CD4-positive, alpha-beta T cell treated with Interleukin-10 for 1 hour (primary cell): ENCODE measurements around the gene LAPTM4A.
A peak's percentile ranks its signal among the peaks of the same experiment; 100 is the strongest.
"Not testable (repeated sequence)": the region's sequence is repeated elsewhere in the genome, so short reads cannot be mapped to it uniquely, and the experiment has no call there.

Source experiments
- DNase-seq: peaks from one replicate; pipeline ENCODE4 v3.0.0-alpha.2; 2020

LAPTM4A gene

DNA sequence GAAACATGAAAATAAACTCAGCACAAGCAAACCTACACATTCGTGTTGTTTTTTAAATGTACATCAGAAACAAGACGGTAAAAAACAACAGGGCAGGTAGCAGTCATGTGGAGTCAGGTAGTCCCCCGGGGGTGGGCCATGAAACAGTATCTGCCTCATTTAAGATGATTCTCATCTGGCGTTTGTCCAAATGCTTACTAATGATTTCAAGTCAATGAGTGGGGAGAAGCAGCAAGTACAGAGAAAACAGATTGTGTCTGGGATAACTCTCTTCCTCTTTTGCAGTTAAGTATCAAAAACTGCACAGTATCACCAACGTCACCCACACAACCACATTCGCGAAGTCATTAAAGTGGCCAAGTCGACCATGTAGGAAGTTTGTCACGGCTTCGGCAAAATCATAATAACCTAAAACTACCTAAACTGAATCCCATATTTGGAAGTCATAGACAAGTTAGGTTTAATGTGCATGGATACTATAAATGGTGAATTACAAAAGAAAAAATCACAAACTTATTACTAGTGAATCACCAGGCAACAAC lies 1.3 kb downstream of the LAPTM4A start:
- peak; percentile 48 for DNase-seq

DNA sequence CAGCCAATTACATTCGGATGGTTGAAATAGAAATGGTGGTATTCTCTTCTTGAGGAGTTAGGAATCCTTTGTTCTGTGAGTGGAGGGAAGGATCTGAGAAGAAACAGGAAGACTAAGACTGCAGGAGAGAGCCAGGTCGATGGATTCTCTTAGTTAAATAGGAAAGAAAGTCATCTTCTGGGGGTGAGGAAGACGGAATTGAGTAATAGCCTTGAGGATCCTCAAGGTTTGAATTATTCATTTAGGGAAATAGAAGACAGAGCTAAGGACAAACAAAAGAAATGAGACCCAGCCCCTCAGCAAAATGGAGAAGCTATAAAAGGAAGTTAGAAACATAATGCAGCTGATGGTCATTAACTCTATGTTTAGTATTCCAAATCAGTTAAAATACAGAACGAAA lies 1.8 kb downstream of the LAPTM4A start:
- DNase-seq = no peak

DNA sequence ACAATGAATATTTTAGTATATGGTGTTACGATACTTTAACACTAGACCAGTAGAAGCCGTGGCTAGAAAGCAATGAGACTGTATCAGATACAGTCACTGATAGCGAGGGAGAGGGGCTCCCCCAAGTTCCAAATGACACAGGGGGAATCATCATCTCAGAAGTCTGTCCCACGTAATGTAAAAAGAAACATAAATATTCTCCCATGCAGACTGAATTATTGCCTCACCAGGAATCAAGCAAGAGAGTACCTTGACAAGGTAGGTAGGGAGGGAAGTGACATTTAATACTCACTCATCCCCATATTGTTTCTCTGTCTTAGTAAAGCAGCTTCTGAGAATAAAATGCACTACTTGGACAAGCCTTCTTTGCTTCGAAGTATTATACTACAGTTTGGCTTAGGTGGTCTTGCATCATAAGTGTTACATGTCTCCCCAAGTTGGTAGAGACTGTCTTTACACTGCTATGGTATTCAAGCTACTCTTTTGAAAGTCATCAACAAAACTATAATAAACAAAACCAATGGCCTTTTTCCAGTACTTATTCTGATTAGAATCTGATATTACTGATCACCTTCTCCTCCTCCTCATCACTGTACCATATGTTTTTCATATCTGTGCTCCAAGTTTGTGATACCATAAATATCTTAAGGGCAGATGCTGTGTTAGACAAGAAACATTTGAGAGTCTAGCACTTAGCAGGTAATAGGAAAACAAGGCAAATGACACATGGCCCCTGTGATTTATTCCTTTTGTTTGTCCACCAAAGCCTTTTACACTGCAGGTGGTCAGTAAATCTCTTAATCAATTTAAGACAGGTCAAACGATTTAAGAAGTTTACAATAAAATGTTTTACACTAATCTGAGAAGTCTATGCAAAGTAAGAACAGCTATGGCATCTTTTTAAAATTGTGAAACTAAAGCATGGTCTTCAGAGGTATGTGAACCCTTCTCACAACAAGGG lies 2.7 kb downstream of the LAPTM4A start:
- no peak for DNase-seq

DNA sequence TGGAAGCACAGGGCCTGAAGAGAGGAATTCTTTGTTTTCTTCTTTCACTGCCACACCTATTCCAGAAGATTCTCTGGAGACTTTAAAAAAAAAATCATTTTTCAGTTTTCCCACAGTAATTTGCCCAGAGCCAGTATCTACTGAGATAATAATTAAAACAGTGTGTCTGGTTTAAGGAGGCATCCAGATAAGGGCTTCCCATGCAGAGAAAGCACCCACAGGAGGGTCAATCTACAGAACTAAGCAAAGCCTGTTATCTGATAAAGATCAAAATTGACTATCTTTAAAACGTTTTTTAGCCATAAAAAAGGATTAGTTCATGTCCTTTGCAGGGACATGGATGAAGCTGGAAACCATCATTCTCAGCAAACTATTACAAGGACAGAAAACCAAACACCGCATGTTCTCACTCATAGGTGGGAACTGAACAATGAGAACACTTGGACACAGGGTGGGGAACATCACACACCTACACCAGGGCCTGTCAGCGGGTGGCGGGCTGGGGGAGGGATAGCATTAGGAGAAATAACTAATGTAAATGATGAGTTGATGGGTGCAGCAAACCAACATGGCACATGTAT lies 5.6 kb downstream of the LAPTM4A start:
- DNase-seq = not testable (repeated sequence)

DNA sequence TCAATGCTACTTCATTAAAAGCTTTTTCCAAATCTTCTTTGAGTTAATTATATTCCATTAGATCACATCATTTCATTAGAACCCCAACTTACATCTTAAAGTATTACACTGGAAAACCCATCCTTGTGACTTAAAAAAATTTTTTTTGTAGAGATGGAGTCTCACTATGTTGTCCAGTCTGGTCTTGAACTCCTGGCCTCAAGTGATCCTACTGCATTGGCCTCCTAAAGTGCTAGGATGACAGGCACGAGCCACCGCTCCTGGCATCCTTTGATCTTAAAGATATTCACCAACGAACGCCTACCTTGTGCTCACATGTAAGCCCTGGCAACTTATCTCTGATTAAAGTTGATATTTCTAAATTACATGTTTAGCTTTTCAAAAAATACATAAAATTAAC lies 6.7 kb downstream of the LAPTM4A start:
- DNase-seq = no peak

DNA sequence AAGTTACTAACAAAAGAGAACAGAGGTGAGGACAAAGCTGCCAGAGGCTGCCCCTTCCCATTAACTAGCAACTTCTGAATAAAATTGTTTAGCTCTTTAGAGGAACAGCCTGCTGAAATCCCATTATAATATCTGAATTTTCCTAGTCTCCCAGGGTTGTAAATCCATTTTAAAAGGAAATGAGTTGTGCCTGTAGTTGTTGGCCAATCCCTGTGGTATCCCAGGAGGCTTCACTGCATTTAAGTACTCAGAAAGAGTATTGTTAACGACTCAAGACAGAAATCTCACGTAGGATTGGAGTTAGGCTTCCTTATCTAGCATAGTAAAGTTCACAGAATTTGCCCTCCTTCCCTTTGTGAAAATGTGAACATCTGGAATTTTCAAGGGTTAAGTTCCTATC lies 8.9 kb downstream of the LAPTM4A start:
- DNase-seq = no peak

DNA sequence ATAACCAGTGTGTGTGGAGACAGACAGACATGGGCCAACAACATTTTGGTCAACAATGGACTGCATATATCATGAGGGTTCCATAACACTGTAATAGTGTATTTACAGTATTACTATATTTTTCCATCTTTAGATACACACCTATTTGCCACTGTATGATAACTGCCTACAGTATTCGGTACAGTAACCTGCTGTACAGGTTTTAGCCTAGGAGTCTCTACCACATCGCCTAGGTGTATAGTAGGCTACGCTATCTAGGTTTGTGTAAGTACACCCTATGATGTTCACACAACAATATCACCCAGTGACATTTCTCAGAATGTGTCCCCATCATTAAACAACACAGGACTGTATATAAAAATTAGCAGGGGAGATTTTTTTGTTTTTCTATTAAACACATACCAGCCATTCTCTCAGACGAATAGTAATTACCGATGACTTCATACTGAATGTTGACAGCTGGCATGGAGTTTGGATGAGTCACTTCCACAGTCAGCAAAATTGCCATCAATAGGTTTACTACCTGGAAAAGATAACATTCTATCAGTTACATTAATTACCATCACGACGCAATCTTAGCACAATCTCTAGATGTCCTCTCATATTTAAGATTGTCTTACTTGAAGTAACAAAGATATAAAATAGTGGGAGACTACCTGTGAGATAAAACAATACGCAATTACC lies 10.8 kb downstream of the LAPTM4A start:
- DNase-seq = no peak

DNA sequence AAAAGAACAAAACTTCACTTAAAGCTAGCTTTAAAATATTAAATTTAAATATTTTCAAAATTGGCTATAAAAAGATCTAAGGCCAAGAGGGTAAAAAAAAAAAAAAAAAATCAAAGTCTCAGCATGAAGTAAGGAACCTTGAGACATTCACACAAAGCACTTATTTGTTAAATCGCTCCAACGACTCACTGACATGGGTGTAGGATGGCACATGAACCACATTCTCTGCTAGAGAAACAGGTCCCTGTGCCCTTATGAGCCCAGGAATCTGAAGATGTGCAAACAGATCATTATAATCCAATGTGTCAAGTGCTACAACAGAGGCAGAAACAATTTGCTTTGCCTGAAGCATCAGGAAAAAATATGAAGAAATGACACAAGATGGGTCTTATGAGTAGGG lies 13.8 kb downstream of the LAPTM4A start:
- DNase-seq = no peak

DNA sequence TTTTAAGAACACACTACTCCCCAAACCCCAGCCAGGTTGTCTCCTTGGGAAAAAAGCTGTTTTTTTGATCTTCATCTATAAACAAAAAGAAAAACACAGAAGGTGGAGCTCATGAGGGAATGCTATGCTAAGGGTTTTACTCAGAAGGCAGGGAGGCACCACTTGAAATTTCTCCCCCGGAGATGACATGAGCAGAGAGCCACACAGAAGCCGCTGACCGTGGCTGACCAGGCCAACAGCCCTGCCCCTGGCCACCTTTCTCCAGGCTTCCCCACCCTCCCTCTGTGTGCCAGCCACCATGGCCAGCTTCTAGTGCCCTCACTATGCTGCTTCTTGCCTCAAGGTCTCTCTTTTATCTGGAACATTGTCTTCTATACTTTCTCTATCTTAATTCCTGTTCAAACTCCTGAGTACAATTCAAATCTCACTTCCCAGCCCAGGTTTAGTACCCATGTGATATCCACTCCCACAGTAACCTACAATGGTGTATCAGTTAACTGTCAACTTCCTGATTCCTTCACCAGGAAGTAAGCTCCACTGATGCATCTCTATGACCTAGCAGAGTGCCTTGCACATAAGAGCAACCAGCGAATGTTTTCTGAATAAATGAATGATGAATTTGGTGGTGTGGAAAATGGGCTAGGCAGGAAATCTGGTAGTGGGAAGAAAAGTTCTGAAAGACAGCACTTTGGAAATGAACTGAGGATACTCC lies 15.3 kb downstream of the LAPTM4A start:
- no peak for DNase-seq

DNA sequence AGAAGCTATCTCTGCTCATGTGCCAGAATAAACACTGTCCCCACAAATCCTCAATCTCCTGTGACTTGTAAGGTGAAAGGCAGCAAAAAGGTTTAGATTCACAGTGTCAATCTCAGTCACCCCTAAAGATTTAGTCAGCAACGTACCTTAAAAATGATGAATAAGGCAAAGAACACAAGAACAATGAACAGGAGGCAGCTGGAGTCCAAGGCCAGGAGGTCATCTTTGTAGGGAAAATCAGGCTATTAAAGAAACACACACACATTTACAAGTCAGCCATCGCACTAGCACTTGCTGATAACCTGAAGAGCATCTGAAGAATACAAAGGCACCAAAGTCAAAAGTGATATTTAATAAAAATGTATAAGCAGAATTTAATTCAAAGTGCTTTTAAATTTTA lies 16.6 kb downstream of the LAPTM4A start:
- DNase-seq = no peak

DNA sequence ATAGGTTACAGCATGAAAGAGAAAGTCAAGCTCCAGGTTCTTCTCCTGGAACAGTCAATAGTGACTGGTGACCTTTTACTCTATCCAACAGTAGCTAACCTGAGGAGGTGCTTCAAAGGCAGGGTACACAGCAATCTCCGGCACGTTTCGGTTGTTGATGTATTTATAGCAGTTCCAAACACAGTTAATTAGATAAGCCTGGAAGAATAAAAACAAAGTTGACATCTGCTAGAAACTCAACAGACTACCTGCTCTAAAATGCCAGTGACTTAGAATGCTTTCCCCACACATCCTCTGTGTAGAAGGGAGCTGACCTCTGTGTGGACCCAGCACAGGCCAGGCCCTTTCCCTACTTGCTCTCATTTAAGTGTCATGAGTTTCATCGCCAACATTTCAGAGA lies 17.2 kb downstream of the LAPTM4A start:
- no peak for DNase-seq

DNA sequence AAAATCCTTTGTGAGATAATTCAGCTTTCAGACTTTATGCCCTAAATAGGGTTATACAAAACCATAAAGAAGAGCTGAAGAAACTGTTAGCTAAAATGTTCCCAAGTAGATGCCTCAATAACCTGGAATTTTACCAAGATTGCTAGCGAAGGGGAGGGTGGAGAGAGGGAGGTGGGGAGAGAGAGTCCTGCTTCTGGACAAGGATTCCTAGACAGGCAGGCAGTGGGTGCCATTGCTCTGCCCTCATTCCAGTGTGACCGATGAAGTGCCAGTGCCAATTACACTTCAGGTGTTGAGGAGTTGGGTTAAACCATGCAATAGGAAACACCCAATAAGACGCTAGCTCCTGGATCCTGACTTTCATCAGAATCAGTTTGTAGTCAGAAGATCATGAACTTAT lies 18.1 kb downstream of the LAPTM4A start:
- DNase-seq = no peak

DNA sequence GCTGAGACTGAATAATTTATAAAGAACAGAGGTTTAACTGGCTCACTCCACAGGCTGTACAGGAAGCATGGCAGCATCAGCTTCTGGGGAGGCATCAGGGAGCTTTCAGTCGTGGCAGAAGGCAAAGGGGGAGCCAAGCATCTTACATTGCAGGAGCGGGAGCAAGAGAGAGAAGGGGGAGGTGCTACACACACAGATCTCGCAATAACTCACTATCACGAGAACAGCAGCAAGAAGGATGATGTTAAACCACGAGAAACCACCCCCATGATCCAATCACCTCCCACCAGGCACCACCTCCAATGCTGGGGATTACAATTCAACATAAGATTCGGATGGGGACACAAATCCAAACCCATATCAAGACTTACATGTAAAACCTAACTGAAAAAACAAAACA lies 21.2 kb downstream of the LAPTM4A start:
- DNase-seq = no peak

DNA sequence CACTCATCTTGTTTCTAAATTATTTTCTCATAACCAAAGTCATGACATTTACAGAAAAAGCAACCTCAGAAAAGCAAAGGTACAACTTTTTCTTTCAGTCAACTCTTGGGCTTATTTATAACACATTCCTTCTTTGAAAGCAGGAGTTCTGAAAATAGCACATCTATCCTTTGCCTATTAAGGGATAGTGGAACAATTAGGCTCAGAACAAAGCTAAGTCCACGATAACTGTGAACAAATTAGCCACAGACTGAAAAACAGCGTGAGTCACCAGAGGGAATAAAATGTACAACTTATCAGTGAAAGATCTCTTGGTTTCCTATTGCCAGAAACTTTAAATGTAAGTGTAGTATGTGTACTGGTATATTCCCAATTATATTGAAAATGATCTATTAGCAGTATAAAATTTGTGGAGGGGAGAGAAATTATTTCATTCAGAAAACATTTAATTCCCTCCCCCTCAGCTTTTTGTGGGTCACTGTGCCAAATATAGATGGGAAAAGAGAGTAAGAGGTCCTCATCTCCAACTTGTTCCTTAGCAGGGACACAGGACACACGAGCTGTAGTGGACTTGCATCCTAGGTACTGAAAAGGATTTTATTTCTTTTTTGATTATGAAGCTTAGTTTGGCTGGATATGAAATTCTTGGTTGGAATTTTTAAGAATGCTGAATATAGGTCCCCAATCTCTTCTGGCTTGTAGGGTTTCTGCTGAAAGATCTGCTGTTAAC lies 23.6 kb downstream of the LAPTM4A start:
- DNase-seq = no peak

DNA sequence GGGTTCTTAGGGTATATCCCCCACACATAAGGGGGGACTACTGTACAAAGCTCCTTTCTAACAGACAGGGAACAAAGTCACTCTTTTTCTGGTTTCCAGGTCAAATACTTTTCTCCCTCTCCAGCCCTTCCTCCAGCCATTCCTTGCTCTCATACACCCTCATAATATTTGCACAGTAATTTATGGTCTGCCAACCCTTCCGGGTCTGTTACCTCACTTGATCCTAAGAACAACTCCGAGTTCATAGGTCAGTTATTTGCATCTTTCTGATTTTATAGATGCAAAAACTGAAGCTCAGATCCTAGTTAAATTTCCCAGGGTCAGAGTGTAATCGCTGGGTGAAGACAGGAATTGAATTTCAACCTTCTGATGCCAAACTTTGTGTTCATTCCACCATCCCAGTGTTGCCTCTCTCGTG lies 24.2 kb downstream of the LAPTM4A start:
- no peak for DNase-seq

DNA sequence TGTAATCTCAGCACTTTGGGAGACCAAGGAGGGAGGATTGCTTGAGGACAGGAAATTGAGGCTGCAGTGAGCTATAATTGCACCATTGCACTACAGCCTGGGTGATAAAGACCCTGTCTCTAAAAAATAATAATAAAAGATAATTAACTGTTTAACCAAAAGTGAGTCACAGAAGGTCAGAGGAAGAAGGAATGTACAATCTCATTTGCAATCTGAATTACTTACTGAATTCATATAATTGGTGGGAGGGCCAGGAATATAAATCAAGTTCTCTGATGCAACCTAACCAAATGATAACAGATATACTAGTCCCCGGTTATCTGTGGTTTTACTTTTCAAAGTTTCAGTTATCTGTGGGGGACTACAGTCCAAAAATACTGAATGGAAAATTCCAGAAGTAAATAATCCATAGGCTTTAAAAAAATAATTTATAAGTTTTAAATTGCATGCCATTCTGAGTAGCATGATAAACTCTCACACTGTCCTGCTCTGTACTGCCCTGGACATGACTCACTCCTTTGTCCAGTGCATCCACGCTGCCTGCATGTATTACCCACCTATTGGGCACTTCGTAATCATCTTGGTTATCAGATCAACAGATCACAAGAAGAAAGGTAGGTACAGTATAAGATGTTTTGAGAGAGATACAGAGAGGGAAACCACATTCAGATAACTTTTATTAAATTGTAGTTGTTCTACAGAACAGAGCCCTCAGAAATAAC lies 26.2 kb downstream of the LAPTM4A start:
- DNase-seq = no peak

DNA sequence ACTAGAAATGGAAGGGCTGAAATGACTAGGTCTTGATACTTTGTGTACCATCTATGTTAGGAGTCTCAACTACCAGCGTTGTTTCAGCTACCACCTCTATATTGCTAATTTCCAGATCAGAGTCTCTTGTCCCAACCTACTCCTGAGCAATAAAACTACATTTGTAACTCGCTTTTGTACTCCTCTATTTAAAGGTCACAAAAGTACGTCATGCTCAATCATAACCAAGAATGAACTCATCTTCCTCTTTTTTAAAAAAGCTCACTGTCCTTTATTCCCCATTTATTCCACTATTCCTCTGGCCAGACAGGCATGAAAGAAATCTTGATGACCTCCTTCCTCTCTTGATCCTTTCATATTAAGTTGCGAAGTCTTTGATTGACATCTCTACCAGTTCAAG lies 27.7 kb downstream of the LAPTM4A start:
- no peak for DNase-seq

DNA sequence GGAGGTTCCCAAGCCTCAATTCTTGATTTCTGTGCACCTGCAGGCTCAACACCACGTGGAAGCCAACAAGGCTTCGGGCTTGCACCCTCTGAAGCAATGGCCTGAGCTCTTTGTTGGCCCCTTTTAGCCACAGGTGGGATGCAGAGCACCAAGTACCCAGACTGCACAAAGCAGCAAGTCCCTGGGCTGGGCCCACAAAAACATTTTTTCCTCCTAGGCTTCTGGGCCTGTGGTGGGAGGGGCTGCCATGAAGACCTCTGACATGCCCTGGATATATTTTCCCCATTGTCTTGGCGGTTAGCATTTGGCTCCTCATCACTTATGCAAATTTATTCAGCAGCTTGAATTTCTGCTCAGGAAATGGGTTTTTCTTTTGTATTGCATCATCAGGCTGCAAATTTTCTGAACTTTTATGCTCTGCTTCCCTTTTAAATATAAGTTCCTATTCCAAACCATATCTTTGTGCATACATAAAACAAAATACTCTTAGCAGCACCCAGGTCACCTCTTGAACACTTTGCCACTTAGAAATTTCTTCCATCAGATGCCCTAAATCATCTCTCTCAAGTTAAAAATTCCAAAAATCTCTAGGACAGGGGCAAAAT lies 29.9 kb downstream of the LAPTM4A start:
- no peak for DNase-seq

DNA sequence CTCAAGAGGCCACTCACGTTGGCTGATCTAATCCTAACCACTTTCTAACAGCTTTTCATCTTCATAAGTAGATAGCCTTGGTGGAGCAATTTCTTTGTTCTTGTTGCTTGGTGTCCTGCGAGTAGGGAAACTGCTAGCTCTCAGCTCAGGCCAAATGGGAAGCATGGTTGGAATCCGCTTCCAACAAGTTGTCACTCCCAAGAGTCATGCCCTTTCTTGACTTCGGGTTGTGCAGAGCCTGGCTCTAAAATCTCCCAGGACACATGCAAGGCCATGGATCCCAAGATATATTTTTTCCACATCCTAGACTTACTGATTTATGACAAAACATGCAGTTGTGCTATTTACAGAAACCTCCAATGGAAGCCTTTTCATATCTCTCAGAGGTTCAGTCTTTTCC lies 31.7 kb downstream of the LAPTM4A start:
- DNase-seq = no peak

DNA sequence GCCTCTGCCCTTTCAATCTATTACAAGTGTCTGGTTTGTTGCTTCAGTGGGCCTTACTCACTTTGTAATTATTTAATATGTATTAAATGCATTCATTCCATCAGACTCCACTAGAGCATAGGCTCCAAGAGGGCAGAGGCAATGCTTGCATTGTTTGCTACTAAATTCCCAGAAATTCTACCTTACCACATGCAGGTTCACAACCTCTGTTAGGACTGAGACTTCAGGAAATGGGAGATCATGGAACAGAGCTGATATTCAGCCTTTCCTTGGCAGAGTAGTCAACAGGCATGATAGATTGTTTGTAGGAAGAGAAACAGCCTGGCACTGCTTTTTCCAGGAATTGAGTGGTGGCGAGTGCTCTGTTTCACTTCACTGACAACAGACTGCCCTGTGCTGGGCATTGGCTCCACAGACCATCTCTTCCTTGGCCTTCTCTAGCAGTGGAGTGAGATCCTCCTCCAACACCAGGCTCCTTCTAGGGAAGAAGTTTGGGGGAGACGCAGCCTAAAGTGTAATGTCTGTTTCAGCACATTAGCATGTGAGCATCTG lies 32.8 kb downstream of the LAPTM4A start:
- no peak for DNase-seq

DNA sequence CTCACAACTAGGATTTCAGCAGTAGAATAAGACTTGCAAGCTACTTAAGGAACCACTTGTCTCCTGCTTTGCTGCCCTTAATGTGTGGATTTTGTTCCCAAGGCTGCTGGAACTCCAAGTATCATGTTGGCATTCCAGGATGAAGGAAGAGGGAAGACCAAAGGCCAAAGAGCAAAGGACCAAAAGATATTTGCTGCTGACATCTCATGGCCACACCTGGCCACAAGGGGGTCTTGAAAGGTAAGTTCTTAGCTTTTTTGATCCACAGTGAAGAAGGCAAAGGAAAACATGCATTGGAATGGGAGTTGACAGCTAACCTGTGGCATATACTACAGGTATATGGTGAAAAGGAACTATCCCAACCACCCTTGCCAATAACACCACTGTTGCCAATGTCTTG lies 35.1 kb downstream of the LAPTM4A start:
- DNase-seq = no peak
